ENCODE results near the gene PCDHB4. TPM values are rescaled to one million over a fixed set of nuclear protein-coding genes. Genes with fewer than 3 reads are reported as not detected.
"Not testable (repeated sequence)": the region's sequence is repeated elsewhere in the genome, so short reads cannot be mapped to it uniquely, and the experiment has no call there.

The PCDHB4 gene
- total and polyA plus RNA-seq, 3 experiments from 2014 or later, result not detected

DNA sequence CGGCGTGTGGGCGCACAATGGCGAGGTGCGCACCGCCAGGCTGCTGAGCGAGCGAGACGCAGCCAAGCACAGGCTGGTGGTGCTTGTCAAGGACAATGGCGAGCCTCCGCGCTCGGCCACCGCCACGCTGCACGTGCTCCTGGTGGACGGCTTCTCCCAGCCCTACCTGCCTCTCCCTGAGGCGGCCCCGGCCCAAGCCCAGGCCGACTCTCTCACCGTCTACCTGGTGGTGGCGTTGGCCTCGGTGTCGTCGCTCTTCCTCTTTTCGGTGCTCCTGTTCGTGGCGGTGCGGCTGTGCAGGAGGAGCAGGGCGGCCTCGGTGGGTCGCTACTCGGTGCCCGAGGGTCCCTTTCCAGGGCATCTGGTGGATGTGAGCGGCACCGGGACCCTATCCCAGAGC, 30.5 kb downstream of the PCDHB4 start:
- H3K36me3 Mint-ChIP-seq; CTCF ChIA-PET; H3K4me3 Mint-ChIP-seq; DNase-seq; H3K4me1 Mint-ChIP-seq; POLR2A ChIA-PET; H3K9me3 ChIP-seq (ENCODE audit: low read length); H3K4me1 ChIP-seq (ENCODE audit: insufficient read depth, low read length); H3K27ac ChIP-seq (ENCODE audit: low read depth, low read length); H3K36me3 ChIP-seq (ENCODE audit: insufficient read depth, low read length); H3K27ac Mint-ChIP-seq; H3K27me3 ChIP-seq (ENCODE audit: insufficient read depth, low read length, poor library complexity, severe bottlenecking); H3K4me3 ChIP-seq (ENCODE audit: low read length): not testable (repeated sequence)
- H3K27me3 Mint-ChIP-seq, result peaks cover 13 to 50% of the 10 kb centered on the region in 2 donors
- peaks cover 22 to 36% (median 26%) of the 10 kb centered on the region in 5 donors for H3K9me3 Mint-ChIP-seq

DNA sequence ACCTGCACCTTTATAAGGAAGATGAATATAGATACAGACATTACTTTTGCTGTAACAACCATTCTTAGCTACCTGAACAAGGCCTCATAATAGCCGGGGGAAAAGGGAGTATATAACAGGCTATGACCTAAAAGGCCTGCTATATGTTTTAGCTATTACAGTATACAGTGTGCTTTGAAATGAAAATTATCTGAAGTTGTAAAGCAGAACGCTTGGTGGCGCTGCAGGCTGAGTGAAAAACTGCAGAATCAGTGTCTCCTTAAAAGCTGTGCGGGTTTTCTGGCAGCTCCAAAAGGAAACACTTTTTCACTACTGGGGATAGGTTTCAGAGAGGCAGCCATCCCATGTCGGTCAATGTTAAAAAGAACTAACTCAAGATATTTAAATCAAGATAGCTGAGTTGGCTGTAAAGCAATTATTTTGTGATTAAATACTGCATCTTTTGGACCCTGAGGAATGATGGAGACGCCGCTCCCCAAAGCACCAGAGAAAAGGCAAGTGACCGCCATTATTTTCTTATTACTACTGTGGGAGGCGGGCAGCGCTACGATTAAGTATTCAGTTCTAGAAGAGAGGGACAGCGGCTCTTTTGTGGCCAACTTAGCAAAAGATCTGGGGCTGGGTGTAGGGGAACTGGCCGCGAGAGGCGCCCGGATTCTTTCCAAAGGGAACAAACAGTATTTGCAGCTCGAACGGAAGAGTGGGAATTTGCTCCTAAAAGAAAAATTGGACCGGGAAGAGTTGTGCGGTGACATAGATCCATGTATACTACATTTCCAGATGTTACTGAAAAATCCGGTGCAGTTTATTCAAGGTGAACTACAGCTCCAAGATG, 34.1 kb downstream of the PCDHB4 start:
- ChIA-PET POLR2A (no interaction called here), CTCF (interaction anchor here (0.6 kb wide), 2 partner anchors 11 to 13 kb away, joined by 3 read pairs; no protein-coding TSS in a partner anchor)
- no peaks in the 10 kb centered on the region for H3K4me1 ChIP-seq (ENCODE audit: insufficient read depth, low read length)
- H3K9me3 ChIP-seq (ENCODE audit: low read length), result no peaks in the 10 kb centered on the region
- Mint-ChIP-seq H3K27me3 (peaks cover 14 to 51% of the 10 kb centered on the region in 2 donors), H3K27ac (no peak overlapping the region), H3K36me3 (peaks cover 0 to 3% (median 0%) of the 10 kb centered on the region in 3 donors), H3K4me3 (no peak overlapping the region), H3K4me1 (no peaks in the 10 kb centered on the region), H3K9me3 (peaks cover 18 to 36% (median 31%) of the 10 kb centered on the region in 5 donors)
- no peaks in the 10 kb centered on the region for H3K36me3 ChIP-seq (ENCODE audit: insufficient read depth, low read length)
- no peak for DNase-seq
- H3K27me3 ChIP-seq (ENCODE audit: insufficient read depth, low read length, poor library complexity, severe bottlenecking), result no peaks in the 10 kb centered on the region
- no peak overlapping the region for H3K27ac ChIP-seq (ENCODE audit: low read depth, low read length)
- H3K4me3 ChIP-seq (ENCODE audit: low read length), result no peak overlapping the region

DNA sequence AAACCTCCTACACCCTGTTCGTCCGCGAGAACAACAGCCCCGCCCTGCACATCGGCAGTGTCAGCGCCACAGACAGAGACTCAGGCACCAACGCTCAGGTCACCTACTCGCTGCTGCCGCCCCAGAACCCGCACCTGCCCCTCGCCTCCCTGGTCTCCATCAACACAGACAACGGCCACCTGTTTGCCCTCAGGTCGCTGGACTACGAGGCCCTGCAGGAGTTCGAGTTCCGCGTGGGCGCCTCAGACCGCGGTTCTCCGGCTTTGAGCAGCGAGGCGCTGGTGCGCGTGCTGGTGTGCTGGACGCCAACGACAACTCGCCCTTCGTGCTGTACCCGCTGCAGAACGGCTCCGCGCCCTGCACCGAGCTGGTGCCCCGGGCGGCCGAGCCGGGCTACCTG, 35.7 kb downstream of the PCDHB4 start:
- H3K9me3 ChIP-seq (ENCODE audit: low read length); H3K27ac Mint-ChIP-seq; H3K4me1 ChIP-seq (ENCODE audit: insufficient read depth, low read length); H3K36me3 Mint-ChIP-seq; DNase-seq; POLR2A ChIA-PET; H3K27ac ChIP-seq (ENCODE audit: low read depth, low read length); H3K4me3 Mint-ChIP-seq; CTCF ChIA-PET; H3K4me1 Mint-ChIP-seq; H3K36me3 ChIP-seq (ENCODE audit: insufficient read depth, low read length); H3K4me3 ChIP-seq (ENCODE audit: low read length); H3K27me3 ChIP-seq (ENCODE audit: insufficient read depth, low read length, poor library complexity, severe bottlenecking): not testable (repeated sequence)
- peaks cover 13 to 30% (median 23%) of the 10 kb centered on the region in 5 donors for H3K9me3 Mint-ChIP-seq
- peaks cover 12 to 42% of the 10 kb centered on the region in 2 donors for H3K27me3 Mint-ChIP-seq

DNA sequence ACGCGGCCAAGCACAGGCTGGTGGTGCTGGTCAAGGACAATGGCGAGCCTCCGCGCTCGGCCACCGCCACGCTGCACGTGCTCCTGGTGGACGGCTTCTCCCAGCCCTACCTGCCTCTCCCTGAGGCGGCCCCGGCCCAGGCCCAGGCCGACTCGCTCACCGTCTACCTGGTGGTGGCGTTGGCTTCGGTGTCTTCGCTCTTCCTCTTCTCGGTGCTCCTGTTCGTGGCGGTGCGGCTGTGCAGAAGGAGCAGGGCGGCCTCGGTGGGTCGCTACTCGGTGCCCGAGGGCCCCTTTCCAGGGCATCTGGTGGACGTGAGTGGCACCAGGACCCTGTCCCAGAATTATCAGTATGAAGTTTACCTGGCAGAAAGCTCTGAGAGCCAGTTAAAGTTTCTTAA, 36.3 kb downstream of the PCDHB4 start:
- H3K27ac ChIP-seq (ENCODE audit: low read depth, low read length); H3K4me1 Mint-ChIP-seq; DNase-seq; H3K4me1 ChIP-seq (ENCODE audit: insufficient read depth, low read length); H3K27ac Mint-ChIP-seq; H3K9me3 ChIP-seq (ENCODE audit: low read length); H3K36me3 ChIP-seq (ENCODE audit: insufficient read depth, low read length); H3K4me3 Mint-ChIP-seq; H3K4me3 ChIP-seq (ENCODE audit: low read length); H3K27me3 ChIP-seq (ENCODE audit: insufficient read depth, low read length, poor library complexity, severe bottlenecking); POLR2A ChIA-PET; H3K36me3 Mint-ChIP-seq; CTCF ChIA-PET: not testable (repeated sequence)
- Mint-ChIP-seq H3K27me3 (peaks cover 10 to 40% of the 10 kb centered on the region in 2 donors), H3K9me3 (peaks cover 13 to 29% (median 24%) of the 10 kb centered on the region in 5 donors)

DNA sequence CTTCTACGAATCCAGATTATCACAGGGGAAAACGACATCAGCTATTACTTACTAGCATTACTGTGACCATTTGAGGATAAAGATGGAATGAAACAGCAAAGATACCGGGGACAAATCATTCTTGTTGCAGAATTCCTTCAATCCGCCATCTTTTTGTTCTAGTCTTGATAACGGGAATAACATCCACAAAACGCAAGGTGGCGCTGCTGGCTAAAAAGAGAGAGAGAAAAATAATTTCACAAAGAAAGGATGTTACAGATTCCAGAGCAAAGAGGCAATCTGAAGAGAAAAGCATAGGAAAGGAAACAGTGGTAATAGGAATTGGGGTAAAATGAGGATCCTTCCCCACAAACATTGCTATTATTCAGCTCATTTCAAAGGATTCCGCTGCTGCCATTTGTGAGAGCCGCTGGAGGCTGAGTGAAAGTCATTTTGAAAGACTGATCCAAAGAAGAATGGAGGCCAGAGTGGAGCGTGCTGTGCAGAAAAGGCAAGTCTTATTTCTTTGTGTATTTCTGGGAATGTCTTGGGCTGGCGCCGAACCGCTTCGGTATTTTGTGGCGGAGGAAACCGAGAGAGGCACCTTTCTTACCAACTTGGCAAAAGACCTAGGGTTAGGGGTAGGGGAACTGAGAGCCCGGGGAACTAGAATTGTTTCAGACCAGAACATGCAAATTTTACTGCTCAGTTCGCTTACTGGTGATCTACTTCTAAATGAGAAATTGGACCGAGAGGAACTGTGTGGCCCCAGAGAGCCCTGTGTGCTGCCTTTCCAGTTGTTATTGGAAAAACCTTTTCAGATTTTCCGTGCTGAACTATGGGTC, 51.0 kb downstream of the PCDHB4 start, which contains the start of gene PCDHB7:
TSS of gene PCDHB7 (plus strand) at position 264 of the 824 bp plus-strand sequence. CDS start at position 456, 192 bp downstream.
- no peaks in the 10 kb centered on the region for H3K9me3 ChIP-seq (ENCODE audit: low read length)
- H3K4me1 ChIP-seq (ENCODE audit: insufficient read depth, low read length), result no peaks in the 10 kb centered on the region
- H3K36me3 Mint-ChIP-seq, result no peaks in the 10 kb centered on the region
- peaks cover 5 to 18% (median 9%) of the 10 kb centered on the region in 5 donors for H3K9me3 Mint-ChIP-seq
- CTCF ChIA-PET, result no interaction called here
- no peak for DNase-seq
- H3K27ac ChIP-seq (ENCODE audit: low read depth, low read length), result no peak within 1 kb of the TSS
- peak within 1 kb of the TSS in 2 of 7 donors; percentile 1 to 4 for H3K4me3 Mint-ChIP-seq
- H3K27me3 ChIP-seq (ENCODE audit: insufficient read depth, low read length, poor library complexity, severe bottlenecking), result no peaks in the 10 kb centered on the region
- H3K4me1 Mint-ChIP-seq, result peaks cover 5 to 6% (median 5%) of the 10 kb centered on the region in 3 donors
- H3K27ac Mint-ChIP-seq, result no peak within 1 kb of the TSS
- H3K27me3 Mint-ChIP-seq, result peaks cover 12 to 31% of the 10 kb centered on the region in 2 donors
- POLR2A ChIA-PET, result no interaction called here
- no peak within 1 kb of the TSS for H3K4me3 ChIP-seq (ENCODE audit: low read length)
- no peaks in the 10 kb centered on the region for H3K36me3 ChIP-seq (ENCODE audit: insufficient read depth, low read length)

DNA sequence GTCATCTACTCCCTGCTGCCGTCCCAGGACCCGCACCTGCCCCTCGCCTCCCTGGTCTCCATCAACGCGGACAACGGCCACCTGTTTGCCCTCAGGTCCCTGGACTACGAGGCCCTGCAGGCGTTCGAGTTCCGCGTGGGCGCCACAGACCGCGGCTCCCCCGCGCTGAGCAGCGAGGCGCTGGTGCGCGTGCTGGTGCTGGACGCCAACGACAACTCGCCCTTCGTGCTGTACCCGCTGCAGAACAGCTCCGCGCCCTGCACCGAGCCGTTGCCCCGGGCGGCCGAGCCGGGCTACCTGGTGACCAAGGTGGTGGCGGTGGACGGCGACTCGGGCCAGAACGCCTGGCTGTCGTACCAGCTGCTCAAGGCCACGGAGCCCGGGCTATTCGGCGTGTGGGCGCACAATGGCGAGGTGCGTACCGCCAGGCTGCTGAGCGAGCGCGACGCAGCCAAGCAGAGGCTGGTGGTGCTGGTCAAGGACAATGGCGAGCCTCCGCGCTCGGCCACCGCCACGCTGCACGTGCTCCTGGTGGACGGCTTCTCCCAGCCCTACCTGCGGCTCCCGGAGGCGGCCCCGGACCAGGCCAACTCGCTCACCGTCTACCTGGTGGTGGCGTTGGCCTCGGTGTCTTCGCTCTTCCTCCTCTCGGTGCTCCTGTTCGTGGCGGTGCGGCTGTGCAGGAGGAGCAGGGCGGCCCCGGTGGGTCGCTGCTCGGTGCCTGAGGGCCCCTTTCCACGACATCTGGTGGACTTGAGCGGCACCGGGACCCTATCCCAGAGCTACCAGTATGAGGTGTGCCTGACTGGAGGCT, 52.9 kb downstream of the PCDHB4 start:
- H3K9me3 ChIP-seq (ENCODE audit: low read length); H3K4me3 ChIP-seq (ENCODE audit: low read length); H3K27ac Mint-ChIP-seq; H3K36me3 ChIP-seq (ENCODE audit: insufficient read depth, low read length); CTCF ChIA-PET; POLR2A ChIA-PET; H3K27ac ChIP-seq (ENCODE audit: low read depth, low read length); H3K27me3 ChIP-seq (ENCODE audit: insufficient read depth, low read length, poor library complexity, severe bottlenecking); H3K4me1 Mint-ChIP-seq; H3K36me3 Mint-ChIP-seq; H3K4me3 Mint-ChIP-seq; H3K4me1 ChIP-seq (ENCODE audit: insufficient read depth, low read length): not testable (repeated sequence)
- peak in 1 of 5 donors; percentile 51 for DNase-seq
- Mint-ChIP-seq H3K9me3 (peaks cover 5 to 14% (median 7%) of the 10 kb centered on the region in 5 donors), H3K27me3 (peaks cover 6 to 16% of the 10 kb centered on the region in 2 donors)

Data from CD8-positive, alpha-beta memory T cell (primary cell).